DND-41 (cell line): Measurements from ENCODE around the gene CRACR2A.

Experiments used
- CTCF ChIP-seq: IDR thresholded peaks from 2 replicates; pipeline ENCODE4 v1.5.1; 2012; ENCODE audit warnings: borderline replicate concordance, low read length, moderate library complexity, mild to moderate bottlenecking; ENCODE audit not compliant: poor library complexity, severe bottlenecking; ENCODE audit errors: extremely low read depth
- EZH2 ChIP-seq: IDR thresholded peaks from 3 replicates; pipeline ENCODE4 v1.6.1; 2012; ENCODE audit warnings: borderline replicate concordance, low read depth, mild to moderate bottlenecking, moderate library complexity, low read length, inconsistent platforms; ENCODE audit not compliant: severe bottlenecking

GRCh38 chr12:3611860-3612703, 140.8 kb downstream of the CRACR2A start:
- TF ChIP-seq CTCF = no peak
- no peak for TF ChIP-seq EZH2
